ENCODE data around the gene CD163L1.

DNA sequence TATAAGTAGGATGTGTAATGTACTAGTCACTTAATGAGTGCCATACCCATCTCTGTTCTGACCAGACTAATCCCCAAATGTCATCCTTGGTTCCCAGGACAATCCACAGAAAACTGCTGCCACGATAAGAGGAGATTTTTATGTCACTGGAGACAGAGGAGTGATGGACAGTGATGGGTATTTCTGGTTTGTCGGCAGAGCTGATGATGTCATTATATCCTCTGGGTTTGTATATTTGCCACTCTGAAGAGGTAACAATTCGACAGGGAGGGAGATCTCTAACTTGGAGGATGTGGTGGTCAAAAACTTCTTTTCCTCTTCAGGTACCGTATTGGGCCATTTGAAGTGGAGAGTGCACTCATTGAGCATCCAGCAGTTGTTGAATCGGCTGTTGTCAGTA is 119.8 kb downstream of the CD163L1 start:
- TF ChIP-seq POLR2A (IDR thresholded peaks at IDR 0.05) = no peak
- TF ChIP-seq, protein P1, sequence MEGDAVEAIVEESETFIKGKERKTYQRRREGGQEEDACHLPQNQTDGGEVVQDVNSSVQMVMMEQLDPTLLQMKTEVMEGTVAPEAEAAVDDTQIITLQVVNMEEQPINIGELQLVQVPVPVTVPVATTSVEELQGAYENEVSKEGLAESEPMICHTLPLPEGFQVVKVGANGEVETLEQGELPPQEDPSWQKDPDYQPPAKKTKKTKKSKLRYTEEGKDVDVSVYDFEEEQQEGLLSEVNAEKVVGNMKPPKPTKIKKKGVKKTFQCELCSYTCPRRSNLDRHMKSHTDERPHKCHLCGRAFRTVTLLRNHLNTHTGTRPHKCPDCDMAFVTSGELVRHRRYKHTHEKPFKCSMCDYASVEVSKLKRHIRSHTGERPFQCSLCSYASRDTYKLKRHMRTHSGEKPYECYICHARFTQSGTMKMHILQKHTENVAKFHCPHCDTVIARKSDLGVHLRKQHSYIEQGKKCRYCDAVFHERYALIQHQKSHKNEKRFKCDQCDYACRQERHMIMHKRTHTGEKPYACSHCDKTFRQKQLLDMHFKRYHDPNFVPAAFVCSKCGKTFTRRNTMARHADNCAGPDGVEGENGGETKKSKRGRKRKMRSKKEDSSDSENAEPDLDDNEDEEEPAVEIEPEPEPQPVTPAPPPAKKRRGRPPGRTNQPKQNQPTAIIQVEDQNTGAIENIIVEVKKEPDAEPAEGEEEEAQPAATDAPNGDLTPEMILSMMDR (IDR thresholded peaks at IDR 0.05) = no peak

Measured in heart left ventricle (tissue), 13 donors.